NCI-H82 (cell line): ENCODE results near the gene DYNC1LI1.
A peak's percentile ranks its signal among the peaks of the same experiment; 100 is the strongest.
"Not testable (repeated sequence)": the region's sequence is repeated elsewhere in the genome, so short reads cannot be mapped to it uniquely, and the experiment has no call there.

ENCODE experiments used
- DNase-seq: peaks from one replicate; lab custom pipeline; 2025; lab: John Stamatoyannopoulos, UW

DYNC1LI1 gene

GRCh38 chr3:32583708-32584107, 13.1 kb upstream of the DYNC1LI1 start:
- DNase-seq, result no peak

GRCh38 chr3:32578669-32579068, 8.0 kb upstream of the DYNC1LI1 start:
- DNase-seq, result not testable (repeated sequence)

- DNase-seq, result no peak
Observed at GRCh38 chr3:32577581-32578556, 7.2 kb upstream of the DYNC1LI1 start.

- no peak for DNase-seq
Observed at GRCh38 chr3:32577174-32577573, 6.5 kb upstream of the DYNC1LI1 start.

GRCh38 chr3:32575451-32576113, 4.9 kb upstream of the DYNC1LI1 start:
- no peak for DNase-seq

GRCh38 chr3:32571192-32571485, 481 bp upstream of the DYNC1LI1 start:
- DNase-seq, result no peak

GRCh38 chr3:32569540-32570420, 878 bp downstream of the DYNC1LI1 start:
- peak; percentile 51 for DNase-seq

- peak; percentile 2 for DNase-seq
Observed at GRCh38 chr3:32568953-32569352, 1.7 kb downstream of the DYNC1LI1 start.

- DNase-seq, result no peak
Observed at GRCh38 chr3:32564195-32564594, 6.5 kb downstream of the DYNC1LI1 start.

GRCh38 chr3:32562640-32563039, 8.0 kb downstream of the DYNC1LI1 start:
- DNase-seq, result no peak

GRCh38 chr3:32557640-32558352, 12.9 kb downstream of the DYNC1LI1 start:
- no peak for DNase-seq

GRCh38 chr3:32556332-32556731, 14.3 kb downstream of the DYNC1LI1 start:
- DNase-seq, result no peak

GRCh38 chr3:32553973-32554372, 16.7 kb downstream of the DYNC1LI1 start:
- no peak for DNase-seq

GRCh38 chr3:32553459-32553858, 17.2 kb downstream of the DYNC1LI1 start:
- DNase-seq, result no peak

- DNase-seq, result no peak
Observed at GRCh38 chr3:32552013-32552412, 18.6 kb downstream of the DYNC1LI1 start.

GRCh38 chr3:32551496-32551895, 19.2 kb downstream of the DYNC1LI1 start:
- no peak for DNase-seq

GRCh38 chr3:32551087-32551486, 19.6 kb downstream of the DYNC1LI1 start:
- no peak for DNase-seq

- DNase-seq, result no peak
Observed at GRCh38 chr3:32545305-32545704, 25.4 kb downstream of the DYNC1LI1 start.

- no peak for DNase-seq
Observed at GRCh38 chr3:32544894-32545293, 25.8 kb downstream of the DYNC1LI1 start.

- no peak for DNase-seq
Observed at GRCh38 chr3:32542807-32543206, 27.9 kb downstream of the DYNC1LI1 start.

- DNase-seq, result no peak
Observed at GRCh38 chr3:32540899-32541298, 29.8 kb downstream of the DYNC1LI1 start.

GRCh38 chr3:32532434-32532833, 38.2 kb downstream of the DYNC1LI1 start:
- DNase-seq, result no peak
